ENCODE results near the gene ATIC. TPM values are rescaled to one million over a fixed set of nuclear protein-coding genes. Genes with fewer than 3 reads are reported as not detected.
"Not testable (repeated sequence)": the region's sequence is repeated elsewhere in the genome, so short reads cannot be mapped to it uniquely, and the experiment has no call there.

ATIC gene
- total RNA-seq, 1 donor from 2014 or later = 36.8 TPM

DNA sequence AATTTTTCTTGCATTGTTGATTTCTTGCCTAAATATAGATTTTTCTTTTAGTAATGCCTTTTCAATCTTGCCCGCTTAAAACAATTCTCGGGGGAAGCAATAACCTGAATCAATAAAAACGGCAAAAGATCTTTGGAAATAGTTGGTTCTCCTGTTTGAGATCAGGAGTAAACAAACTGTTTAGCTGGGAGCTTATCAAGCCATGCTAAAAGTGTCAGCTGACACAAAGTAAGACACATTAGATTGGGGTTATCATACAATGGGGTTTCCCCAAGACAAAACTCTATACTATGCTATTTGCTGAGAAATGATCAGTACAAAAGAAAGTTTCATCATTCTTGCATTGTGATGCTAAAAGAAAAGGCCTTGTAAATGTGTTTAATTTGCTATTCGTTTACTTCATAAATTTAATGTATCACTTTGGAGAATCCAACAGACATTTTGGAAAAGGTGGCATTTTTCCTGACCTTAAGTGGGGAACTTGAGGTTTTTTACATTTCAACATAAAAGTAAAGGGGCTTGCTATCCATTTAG lies 46.5 kb downstream of the ATIC start:
- intact Hi-C loops (cut with DNase I) = no loop called here
- no peak for DNase-seq (ENCODE audit: low spot score)

DNA sequence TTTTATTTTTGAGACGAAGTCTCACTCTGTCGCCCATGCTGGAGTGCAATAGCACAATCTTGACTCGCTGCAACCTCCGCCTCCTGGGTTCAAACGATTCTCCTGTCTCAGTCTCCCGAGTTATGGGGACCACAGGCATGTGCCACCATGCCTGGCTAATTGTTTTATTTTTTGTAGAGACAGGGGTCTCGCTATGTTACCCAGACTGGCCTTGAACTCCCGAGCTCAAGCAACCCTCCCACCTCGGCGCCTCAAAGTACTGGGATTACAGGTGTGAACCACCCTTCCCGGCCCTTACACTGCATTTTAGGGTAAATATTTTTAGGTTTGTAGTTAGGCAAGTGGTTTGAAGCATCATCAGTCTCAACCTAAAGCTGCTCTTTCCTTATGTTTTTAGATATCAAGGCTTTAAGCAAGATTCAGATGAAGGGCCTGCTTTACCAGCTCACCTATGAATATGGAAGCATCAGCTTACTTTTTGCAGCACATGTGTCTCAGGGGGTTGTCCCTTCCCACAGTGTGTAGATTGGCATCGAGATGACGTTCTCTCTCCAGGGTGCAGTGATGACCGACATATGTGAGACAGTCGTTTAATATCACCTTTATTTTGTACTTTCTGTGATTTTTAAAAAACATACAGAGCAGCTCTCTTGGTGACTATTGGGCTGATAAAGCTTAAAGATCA lies 47.2 kb downstream of the ATIC start:
- intact Hi-C loops (cut with DNase I) = no loop called here
- no peak for DNase-seq (ENCODE audit: low spot score)

DNA sequence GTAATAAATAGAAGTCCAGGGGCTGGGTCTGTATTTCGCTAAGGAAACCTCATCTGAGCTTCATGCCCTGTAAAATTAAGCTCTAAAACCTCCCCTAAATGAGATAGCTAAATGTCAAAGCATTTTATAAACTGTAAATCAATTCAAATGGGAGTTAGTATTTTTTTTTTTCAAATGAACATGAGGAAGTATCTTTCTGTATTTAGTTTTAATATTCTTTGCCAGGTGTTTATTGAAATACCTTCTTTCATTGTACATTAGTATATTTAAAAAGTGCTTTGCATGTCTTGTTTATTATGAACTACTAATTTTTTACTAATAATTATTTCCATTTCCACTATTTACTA lies 47.7 kb downstream of the ATIC start:
- intact Hi-C loops (cut with DNase I) = no loop called here

DNA sequence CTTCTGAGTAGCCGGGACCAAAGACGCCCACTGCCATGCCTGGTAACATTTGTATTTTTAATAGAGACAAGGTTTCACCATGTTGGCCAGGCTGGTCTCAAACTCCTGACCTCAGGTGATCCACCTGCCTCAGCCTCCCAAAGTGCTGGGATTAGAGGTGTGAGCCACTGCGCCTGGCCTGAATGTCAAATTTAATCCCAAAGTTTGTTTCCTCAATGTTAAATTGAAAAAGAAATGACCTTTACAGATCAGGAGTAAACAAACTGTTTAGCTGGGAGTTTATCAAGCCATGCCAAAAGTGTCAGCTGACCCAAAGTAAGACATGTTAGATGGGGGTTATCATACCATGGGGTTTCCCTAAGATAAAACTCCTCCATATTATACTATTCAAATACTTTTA lies 48.2 kb downstream of the ATIC start:
- intact Hi-C loops (cut with DNase I); DNase-seq (ENCODE audit: low spot score): not testable (repeated sequence)

More for the DNA sequence above, 47.7 kb downstream of the ATIC start:
- no peak for DNase-seq (ENCODE audit: low spot score)

DNA sequence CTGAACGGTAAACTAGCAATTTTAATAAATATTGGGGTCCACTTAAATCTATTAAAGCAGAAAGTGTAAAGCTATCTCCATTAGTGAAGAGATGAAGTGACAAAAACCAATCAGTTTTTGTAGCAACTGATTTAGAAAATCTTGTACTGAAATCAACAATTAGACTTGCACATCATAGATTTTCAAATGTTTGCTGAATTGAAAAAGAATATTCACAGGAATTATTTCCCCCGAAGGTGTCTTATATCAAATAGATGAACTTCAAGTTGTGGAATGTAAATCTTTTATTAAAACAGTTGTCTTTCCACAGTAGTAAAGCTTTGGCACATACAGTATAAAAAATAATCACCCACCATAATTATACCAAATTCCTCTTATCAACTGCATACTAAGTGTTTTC lies 48.7 kb downstream of the ATIC start:
- intact Hi-C loops (cut with DNase I) = no loop called here
- no peak for DNase-seq (ENCODE audit: low spot score)

DNA sequence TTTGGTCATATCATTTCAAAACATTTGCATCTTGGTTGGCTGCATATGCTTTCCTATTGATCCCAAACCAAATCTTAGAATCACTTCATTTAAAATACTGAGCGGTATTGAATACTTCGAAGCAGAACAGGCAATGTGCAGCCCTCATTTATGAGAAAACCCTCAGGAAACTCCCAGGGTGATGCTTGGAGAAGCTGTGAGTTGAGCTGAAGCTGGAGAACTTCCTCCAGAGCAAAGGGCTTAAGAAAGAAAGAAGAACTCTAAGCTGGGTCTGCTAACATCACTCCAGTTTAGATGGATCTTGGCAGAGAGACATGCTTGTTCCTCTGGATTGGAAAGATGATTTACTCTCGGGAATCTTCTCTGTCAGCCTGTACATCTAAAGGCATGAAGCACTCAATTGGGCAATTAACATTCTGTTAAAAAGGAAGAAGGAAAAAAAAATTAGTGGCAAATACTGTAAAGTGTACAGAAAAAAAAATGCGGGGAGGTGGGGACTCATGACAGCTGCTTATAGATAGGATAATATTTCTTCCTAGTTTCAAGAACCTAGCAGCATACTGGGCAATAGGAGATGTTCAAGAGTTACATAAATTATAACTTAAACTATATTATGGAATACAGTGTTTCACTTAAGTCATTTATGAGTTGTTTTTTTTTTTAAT lies 49.5 kb downstream of the ATIC start:
- no peak for DNase-seq (ENCODE audit: low spot score)
- intact Hi-C loops (cut with DNase I) = no loop called here

DNA sequence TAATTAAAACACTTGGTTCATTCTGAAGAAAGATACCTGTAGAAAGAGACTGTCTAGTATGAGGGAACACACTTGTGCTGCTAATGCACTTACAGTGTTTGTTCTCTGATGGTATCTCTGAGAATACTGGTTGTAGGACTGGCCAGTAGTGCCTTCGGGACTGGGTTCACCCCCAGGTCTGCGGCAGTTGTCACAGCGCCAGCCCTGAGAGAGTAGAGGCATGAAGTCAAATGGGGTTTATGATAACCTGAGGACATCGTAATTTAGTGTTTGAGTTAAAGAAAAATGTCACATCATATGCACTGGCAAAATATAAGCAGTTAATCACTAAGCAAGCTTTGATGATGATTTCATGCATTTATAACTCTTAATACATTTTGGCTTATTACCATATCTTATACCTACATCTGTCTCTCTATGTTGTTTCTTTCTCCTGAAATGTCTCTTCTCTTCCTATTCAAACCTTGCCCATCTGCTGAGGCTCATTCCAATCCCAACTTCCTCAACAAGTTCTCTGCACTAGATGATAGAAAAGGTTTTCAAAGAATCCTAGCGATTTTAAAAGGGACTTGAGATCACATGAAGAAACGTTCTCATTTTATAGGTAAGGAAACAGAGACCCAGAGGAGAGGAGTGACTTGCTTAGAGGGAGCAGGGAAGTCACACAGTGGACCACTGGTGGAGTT lies 50.2 kb downstream of the ATIC start:
- intact Hi-C loops (cut with DNase I) = no loop called here
- DNase-seq (ENCODE audit: low spot score) = no peak

DNA sequence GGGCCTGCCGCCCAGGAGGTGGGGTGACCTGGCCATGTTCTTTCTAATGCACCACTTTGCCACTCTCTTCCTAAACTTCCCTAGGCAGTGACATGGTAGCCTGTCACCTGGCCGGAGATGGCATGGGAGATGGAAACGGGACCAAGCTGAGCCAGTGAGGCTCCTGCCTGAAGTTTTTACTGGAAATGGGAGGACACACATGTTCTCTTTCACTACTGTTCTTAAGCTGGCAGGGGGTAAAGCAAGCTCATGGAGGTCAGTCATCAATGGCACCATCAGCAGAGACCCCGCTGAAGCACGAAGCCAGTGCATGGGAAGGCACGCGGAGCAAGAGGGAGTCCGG lies 50.7 kb downstream of the ATIC start:
- intact Hi-C loops (cut with DNase I) = no loop called here
- DNase-seq (ENCODE audit: low spot score) = no peak

DNA sequence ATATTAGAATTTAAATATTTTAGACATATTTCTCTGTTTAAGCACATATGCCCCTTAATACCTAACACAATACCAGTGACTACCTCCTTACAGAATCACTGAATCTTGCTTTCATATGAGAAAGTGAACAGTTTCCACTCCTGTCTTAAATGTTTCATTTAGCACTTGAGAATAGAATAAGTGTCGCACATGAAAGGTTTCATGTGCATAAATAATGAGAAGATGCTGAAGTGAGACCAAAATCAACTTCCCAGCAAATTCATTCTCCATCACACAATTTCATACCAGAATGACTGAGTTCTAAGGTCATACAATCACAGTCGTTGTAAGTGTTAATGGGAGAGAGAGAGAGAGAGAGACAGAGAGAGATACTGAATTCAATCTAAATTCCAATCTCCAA lies 51.2 kb downstream of the ATIC start:
- DNase-seq (ENCODE audit: low spot score) = no peak
- intact Hi-C loops (cut with DNase I) = no loop called here

DNA sequence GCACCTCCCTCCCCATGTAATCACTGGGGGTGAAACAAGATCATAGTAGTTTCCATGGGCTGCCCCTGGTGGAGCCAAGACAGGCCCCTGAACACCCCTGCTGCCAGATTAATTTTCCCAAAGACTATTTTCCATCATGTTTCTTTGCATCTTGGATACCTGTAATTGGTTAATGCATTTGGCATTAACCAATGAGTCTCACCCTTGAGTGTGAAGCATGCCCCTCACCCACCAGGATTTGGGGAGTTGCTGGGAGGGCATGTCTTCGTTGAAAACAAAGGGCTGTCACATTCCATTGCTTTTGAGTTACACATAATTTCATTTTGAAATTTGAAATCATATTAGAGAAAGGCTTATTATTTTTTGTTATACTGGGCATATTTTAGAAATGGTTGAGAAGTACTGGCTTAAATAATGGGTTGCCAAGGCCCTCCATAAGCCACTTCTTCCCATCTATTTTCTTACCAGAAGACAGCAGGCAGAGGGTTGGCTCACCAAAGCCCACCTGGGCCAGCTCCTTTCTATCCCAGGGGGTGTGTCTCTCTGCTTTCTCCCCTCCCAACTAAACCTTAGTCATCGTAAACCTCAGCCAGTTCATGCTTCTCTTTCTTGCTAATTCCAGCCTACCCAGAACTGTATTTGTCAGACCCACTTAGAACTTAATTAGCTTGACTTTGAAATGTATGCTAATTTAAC lies 51.8 kb downstream of the ATIC start:
- DNase-seq (ENCODE audit: low spot score) = no peak
- intact Hi-C loops (cut with DNase I) = no loop called here

DNA sequence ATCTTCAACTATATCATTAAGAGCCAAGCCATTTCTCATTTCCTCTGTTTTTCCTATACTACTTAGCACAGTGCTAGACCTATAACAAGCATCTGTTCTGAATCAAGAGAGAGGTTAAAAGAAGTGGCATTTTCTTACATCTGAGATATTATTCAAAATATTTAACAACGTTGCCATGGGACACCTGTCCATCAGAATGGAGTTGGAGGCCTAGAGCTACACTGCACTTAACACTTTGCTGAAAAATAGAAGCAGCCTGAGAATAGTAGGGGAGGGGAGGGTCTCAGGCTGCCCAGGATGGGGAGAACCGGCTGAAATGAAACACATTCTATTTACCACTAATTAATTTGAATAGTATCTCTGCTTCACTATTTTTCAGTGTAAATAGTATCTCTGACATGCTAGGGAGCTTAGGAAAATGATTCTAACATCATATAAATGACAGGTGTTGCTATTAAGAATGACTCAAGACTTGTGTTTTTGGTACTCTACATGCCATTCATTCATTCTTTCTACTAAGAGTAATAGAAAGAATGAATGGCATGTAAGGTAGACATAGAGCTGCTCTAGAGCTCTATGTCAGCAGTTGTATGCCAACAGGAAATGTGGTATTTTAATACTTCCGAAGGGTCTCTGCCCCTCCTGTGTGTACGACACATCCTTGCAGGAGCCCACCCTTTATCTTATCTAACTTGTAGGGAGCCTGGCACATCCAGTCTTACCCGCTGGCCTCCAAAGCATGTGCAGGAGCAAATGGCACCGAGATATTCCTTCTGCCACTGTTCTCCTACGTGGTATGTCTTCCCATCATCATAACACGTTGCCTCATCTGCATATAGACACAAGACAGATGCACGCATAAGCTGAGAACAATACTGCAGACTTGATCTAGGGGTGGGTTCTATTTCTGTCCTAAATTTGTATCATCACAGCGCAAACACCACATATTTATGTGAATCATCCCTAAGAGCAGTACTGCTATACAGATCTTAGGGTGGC lies 52.6 kb downstream of the ATIC start:
- intact Hi-C loops (cut with DNase I) = no loop called here

DNA sequence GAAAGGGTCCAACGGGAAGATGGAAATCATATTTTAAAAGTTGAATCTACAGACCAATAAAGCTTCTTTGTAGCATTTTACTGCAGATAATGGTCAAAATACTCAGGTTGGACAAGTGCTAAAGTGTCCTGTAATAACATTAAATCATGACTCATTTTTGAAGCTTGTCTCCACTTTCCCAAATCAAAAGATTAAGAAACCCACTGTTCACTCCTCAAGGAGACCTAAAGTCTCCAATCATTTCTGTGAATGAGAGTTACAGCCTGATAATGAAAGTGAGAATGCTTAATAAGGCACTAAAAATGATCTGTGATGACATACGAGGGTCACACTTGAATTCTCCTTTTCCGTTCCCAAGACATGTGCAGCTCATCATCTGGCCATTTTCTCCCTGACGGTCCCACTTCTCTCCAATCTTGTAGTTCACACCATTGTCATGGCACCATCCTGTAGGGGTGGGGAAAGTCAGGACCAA lies 53.4 kb downstream of the ATIC start:
- intact Hi-C loops (cut with DNase I) = no loop called here
- no peak for DNase-seq (ENCODE audit: low spot score)

More for the DNA sequence above, 52.6 kb downstream of the ATIC start:
- no peak for DNase-seq (ENCODE audit: low spot score)

DNA sequence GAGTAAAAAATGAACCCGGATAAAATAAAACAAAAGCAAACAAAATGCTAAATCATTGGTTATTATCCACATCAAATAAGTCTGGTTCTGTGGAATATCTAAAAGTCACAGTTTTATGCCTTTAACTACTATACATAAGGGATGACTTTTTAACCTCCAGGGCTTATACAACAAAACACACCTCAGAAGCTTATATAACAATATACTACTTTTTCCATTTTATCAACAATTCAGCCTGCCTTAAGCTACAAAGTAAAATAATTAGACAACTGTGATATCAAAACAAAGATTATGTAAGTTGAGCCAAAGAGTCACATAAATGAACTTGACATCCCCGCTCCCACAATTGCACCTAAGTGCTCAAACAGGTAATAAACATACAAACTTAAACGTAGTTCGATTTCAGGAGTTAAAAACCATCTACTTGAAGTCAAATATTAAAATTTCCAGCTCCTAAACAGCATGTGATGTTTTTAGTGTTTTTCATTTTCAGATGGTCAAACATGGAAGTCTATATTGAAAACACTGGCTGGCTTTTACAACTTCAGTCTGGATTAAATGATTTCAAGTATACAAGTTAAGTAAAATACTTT lies 54.7 kb downstream of the ATIC start:
- intact Hi-C loops (cut with DNase I) = no loop called here
- no peak for DNase-seq (ENCODE audit: low spot score)

DNA sequence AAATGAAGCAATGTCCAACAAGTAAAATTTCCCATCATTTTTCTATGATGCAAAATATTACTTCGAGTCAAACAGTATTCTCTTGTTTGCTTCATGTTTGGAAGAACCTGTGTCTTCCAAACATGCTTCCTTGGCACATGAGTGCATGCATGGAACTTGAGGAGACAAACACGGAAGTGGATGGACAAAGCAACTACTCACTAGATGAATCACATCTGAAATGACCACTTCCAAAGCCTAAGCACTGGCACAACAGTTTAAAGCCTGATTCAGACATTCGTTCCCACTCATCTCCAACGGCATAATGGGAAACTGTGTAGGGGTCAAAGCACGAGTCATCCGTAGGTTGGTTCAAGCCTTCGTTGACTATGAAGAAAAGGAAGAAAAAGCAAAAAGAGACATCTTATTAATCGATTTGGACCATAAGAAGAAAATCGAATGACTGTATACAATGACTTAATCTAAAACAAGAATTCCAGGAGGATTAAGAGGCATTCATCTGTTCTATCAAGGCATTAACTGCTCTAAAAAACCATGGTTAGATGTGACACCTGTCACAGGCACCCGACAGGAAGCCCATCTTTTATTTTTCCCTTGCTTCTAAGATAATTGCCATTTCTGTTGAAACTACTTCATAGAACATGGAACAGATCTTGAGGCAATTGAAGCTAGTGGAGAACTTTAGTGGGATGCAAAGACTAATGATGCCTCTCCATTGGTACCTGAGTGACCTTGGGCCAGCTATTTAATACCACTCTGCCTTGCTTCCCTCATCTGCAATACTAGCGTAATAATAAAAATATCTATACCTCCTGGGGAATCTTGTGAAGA lies 56.0 kb downstream of the ATIC start:
- intact Hi-C loops (cut with DNase I) = no loop called here

DNA sequence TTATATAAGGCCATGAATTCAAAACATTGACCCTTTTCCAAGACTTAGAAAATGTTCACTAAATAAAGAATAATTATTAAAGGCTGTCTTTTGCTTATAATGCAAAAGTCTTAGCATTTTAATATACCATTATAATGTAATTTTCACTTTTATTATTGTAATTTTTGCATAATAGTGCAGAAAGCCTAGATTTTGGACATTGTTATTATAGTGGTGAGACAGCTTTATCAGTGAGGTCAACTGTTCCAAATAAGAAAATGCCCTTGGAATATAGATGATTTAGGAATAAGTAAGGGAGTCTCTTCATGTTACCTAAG lies 56.6 kb downstream of the ATIC start:
- intact Hi-C loops (cut with DNase I) = no loop called here
- DNase-seq (ENCODE audit: low spot score) = no peak

More for the DNA sequence above, 56.0 kb downstream of the ATIC start:
- no peak for DNase-seq (ENCODE audit: low spot score)

DNA sequence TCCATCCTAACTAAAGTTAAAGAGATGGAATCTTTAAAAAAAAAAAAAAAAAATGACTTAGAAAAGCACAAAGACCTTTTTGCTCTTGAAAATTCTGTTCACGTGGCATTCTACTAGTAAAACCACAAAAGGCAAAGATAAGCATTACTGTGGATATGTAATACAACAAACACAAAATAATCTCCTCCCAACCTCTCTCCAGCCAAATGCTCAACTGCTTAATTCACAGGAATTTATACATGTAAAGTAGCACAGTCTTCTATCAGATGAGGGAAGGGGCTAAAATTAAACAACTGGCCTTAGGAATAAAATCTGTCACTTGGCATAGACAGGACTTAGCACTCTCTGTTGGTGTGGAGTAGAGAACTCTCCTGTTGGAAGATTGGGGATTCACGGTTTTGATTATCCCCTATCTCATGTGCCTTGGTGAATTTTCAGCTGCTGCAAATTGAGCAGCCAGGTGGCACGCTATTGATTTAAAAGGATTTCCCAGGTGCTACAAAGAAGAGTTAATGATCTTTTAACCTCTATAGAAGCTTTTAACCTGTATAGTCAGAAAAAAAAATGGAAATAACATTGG lies 57.4 kb downstream of the ATIC start:
- intact Hi-C loops (cut with DNase I) = no loop called here
- no peak for DNase-seq (ENCODE audit: low spot score)

DNA sequence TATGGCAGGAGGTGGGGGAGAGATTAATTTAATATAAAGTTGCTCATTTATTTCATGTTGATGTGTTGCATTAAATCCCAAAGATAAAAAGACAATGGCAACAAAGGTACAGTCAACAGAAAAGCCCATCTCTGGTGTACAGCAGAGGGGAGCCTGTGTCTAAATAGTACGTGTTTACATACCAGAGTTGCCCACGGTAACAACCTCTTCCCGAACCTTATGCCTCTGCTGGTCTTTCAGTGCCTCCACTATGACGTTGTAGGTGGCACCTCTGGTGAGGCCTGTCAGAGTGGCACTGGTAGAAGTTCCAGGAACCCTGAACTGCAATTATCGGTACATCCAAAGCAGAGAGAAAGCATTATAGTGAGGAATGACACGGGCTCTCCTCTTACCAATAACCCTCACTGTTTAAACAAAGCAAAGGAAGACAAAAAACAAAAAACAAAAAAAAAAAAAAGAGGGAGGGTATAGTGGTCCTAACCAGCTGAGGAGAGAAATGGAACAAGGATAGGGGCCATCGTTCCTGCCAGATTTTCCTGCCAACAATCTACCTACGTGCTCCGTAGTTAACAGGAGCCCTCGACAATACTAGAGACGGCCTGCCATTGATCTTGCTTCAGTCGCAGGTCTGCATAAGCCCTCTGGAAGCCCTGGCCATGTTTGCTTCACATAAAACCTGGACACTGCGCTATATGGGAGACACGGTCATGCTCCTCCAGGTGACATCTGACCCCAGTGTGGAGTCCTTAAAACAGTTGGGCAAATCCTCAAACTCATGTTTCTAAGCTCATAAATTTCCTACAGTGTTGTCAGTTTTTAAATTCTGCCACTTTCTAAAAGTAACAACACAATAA lies 58.5 kb downstream of the ATIC start:
- intact Hi-C loops (cut with DNase I) = no loop called here
- DNase-seq (ENCODE audit: low spot score) = no peak

Data from cardiac septum (tissue), 1 donor.